Dedifferentiated amniotic fluid mesenchymal stem cell (primary cell): ENCODE data around the gene MLLT10.

ENCODE experiments used
- DNase-seq: peaks from one replicate; pipeline ENCODE4 v3.0.0-alpha.2; 2016; ENCODE audit errors: extremely low spot score

Gene MLLT10

GRCh38 chr10:21501091-21501490 lies 32.9 kb upstream of the MLLT10 start:
- DNase-seq, result no peak

- DNase-seq, result no peak
Measured at GRCh38 chr10:21501731-21502347, 32.2 kb upstream of the MLLT10 start.

- DNase-seq, result no peak
Measured at GRCh38 chr10:21502348-21502740, 31.7 kb upstream of the MLLT10 start.

- DNase-seq, result no peak
Measured at GRCh38 chr10:21503542-21503941, 30.5 kb upstream of the MLLT10 start.

GRCh38 chr10:21505711-21506278 lies 28.2 kb upstream of the MLLT10 start:
- DNase-seq, result no peak

GRCh38 chr10:21506351-21506750 lies 27.7 kb upstream of the MLLT10 start:
- DNase-seq, result no peak

- no peak for DNase-seq
Measured at GRCh38 chr10:21507150-21507549, 26.9 kb upstream of the MLLT10 start.

GRCh38 chr10:21508706-21509331 lies 25.2 kb upstream of the MLLT10 start:
- DNase-seq, result no peak

- DNase-seq, result no peak
Measured at GRCh38 chr10:21509341-21510240, 24.4 kb upstream of the MLLT10 start.

- no peak for DNase-seq
Measured at GRCh38 chr10:21510241-21511094, 23.6 kb upstream of the MLLT10 start.

GRCh38 chr10:21511095-21511570 lies 22.9 kb upstream of the MLLT10 start:
- DNase-seq, result no peak

- DNase-seq, result no peak
Measured at GRCh38 chr10:21511946-21512572, 22.0 kb upstream of the MLLT10 start.

- DNase-seq, result no peak
Measured at GRCh38 chr10:21512573-21513404, 21.2 kb upstream of the MLLT10 start.

- DNase-seq, result no peak
Measured at GRCh38 chr10:21513405-21513788, 20.6 kb upstream of the MLLT10 start.

- DNase-seq, result no peak
Measured at GRCh38 chr10:21514129-21514817, 19.8 kb upstream of the MLLT10 start.

- no peak for DNase-seq
Measured at GRCh38 chr10:21514818-21515351, 19.1 kb upstream of the MLLT10 start.

GRCh38 chr10:21515361-21516241 lies 18.4 kb upstream of the MLLT10 start:
- no peak for DNase-seq
